BLaER1 treated with 17β-estradiol and CSF1 and Interleukin-3, amounts not matched to agents 10 nM and 100 nM (cell line): ENCODE measurements around the gene ANXA2R.

ENCODE experiments used
- H3K27ac ChIP-seq, 11 experiments: shearing (Covaris generic); formaldehyde crosslinking; 2 replicates each; pipeline ENCODE4 v1.8.1; 2022
- H3K27me3 ChIP-seq, 11 experiments: shearing (Covaris generic); formaldehyde crosslinking; 2 replicates each; pipeline ENCODE4 v1.8.1; 2022
- H3K36me3 ChIP-seq, 11 experiments: shearing (Covaris generic); formaldehyde crosslinking; 2 replicates each; pipeline ENCODE4 v1.8.1; 2022
- H3K4me1 ChIP-seq, 10 experiments: shearing (Covaris generic); formaldehyde crosslinking; 2 replicates each; pipeline ENCODE4 v1.8.1; 2022
- H3K4me2 ChIP-seq, 11 experiments: shearing (Covaris generic); formaldehyde crosslinking; 2 replicates each; pipeline ENCODE4 v1.8.1; 2022
- H3K4me3 ChIP-seq, 10 experiments: shearing (Covaris generic); formaldehyde crosslinking; 2 replicates each; pipeline ENCODE4 v1.8.1; 2022
- H3K9ac ChIP-seq, 11 experiments: shearing (Covaris generic); formaldehyde crosslinking; 2 replicates each; pipeline ENCODE4 v1.8.1; 2022
- H3K9me3 ChIP-seq, 11 experiments: shearing (Covaris generic); formaldehyde crosslinking; replicated peaks in 1 of 11; 2 replicates each; pipeline ENCODE4 v1.8.1; 2022
- H4K20me1 ChIP-seq, 11 experiments: shearing (Covaris generic); formaldehyde crosslinking; 2 replicates each; pipeline ENCODE4 v1.8.1; 2022
- Cebpa-rat ChIP-seq, 11 experiments: shearing (Covaris generic); IDR thresholded peaks; 2 replicates each; pipeline ENCODE4 v1.8.1; 2022

Gene ANXA2R

DNA sequence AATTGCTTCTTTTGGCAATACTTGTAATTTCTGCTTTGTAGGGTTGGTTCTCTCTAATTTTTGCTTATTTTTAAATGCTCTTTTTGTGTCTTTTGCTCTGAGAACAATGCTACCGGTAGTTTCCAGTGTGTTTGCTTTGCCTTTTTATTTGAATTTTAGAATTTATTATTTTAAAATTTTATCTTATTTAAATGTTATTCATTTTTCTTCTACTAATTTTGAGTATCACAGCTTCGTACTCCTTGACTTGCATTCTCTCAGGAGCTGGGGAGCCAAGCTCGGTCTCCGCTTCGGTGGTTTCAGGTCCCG lies 45.9 kb downstream of the ANXA2R start:
- Histone ChIP-seq H3K4me3 (peak overlapping the region; percentile 75 to 93 (median 84)), H3K4me1 (peaks cover 30 to 40% (median 35%) of the 10 kb centered on the region in 10 experiments), H3K27me3 (peaks cover 0 to 6% (median 2%) of the 10 kb centered on the region in 11 experiments; a peak in 7 of 22 replicates), H3K9ac (peak overlapping the region; percentile 97 to 100 (median 99)), H3K4me2 (peak overlapping the region; percentile 85 to 99 (median 96)), H3K9me3 (peaks cover 0 to 15% (median 10%) of the 10 kb centered on the region in 11 experiments; a peak in 18 of 22 replicates), H3K36me3 (peaks cover 0 to 21% (median 9%) of the 10 kb centered on the region in 11 experiments; a peak in 10 of 22 replicates), H4K20me1 (no peaks in the 10 kb centered on the region), H3K27ac (peak overlapping the region; percentile 99 to 100 (median 100))
- no peak for TF ChIP-seq Cebpa-rat (IDR thresholded peaks at IDR 0.05)

DNA sequence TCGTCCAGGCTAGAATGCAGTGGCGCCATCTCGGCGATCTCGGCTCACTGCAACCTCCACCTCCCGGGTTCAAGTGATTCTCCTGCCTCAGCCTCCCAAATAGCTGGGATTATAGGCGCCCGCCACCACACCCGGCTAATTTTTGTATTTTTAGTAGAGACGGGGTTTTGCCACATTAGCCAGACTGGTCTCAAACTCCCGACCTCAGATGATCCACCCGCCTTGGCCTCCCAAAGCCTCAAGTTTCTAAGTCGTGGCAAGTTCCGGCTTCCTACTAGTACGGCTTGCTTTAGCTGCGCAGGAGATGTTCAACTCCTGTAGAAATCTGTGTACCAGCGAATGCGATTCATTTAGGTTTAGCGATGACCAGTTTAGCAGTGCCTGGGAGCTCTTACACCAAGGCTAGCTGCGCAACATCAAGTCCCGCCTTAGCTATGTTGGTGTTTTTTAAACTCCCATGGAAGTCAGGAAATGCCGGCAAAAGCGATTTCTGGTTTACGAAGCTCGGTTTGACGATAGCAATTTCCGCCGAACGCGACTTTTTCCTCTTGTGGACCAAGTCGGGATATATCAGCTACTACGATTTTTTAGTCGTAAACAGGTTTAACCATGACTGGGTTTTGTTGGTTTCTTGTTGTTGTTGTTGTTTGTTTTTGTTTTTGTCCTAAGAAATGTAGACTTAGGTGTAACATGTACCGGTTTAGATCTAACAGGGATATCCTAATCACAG lies 46.4 kb downstream of the ANXA2R start:
- H3K9ac ChIP-seq, result peak overlapping the region; percentile 97 to 100 (median 99)
- peaks cover 0 to 21% (median 8%) of the 10 kb centered on the region in 11 experiments; a peak in 10 of 22 replicates for H3K36me3 ChIP-seq
- H3K27me3 ChIP-seq, result peaks cover 0 to under 1% (median 0%) of the 10 kb centered on the region in 11 experiments; a peak in 2 of 22 replicates
- peaks cover 0 to 20% (median 15%) of the 10 kb centered on the region in 11 experiments; a peak in 19 of 22 replicates for H3K9me3 ChIP-seq
- no peaks in the 10 kb centered on the region for H4K20me1 ChIP-seq
- no peak for TF ChIP-seq Cebpa-rat (IDR thresholded peaks at IDR 0.05)
- peak overlapping the region; percentile 99 to 100 (median 100) for H3K27ac ChIP-seq
- H3K4me3 ChIP-seq, result peak overlapping the region; percentile 75 to 93 (median 84)
- H3K4me1 ChIP-seq, result peaks cover 30 to 45% (median 37%) of the 10 kb centered on the region in 10 experiments
- H3K4me2 ChIP-seq, result peak overlapping the region; percentile 85 to 99 (median 96)

DNA sequence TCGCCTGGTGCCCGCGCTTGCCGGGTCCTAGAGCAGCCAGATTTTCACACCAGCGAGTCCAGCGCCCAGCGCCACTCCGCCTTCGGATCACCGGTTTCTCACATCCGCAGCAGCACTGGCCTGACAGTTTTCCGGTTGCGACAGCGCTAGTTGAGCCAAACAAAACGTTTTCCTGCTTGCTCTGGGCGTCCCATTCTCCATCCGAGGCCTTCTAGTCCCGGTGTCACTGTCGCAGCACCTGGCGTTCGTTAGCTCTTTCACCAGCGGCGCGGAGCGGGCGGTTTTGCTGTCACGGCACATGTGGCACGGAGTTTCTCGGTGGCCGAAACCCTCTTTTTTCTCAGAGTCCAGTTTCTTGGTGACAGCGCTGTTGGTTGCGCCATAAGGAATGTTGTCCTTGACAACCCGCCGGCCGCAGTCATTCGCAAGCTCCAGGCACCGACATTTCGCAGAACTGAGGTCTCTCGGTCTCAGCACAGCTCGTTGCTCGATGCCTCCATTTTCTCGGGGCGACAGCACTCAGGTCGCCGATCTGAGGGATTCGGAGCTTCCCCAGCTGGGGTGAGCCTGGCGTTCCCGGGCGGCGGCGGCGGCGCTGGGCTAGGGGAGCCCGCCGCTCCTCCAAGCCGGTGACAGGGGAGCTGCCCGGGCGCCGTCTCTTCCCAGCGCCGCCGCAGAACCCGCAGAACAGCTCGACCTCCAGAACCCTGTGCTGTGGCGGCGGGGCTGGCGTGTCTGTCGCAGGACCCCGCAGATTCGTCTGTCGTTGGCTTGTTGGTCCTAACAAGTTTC lies 47.8 kb downstream of the ANXA2R start:
- Histone ChIP-seq H3K27ac (peak overlapping the region; percentile 99 to 100 (median 100)), H3K9ac (peak overlapping the region; percentile 97 to 100 (median 99)), H4K20me1 (no peaks in the 10 kb centered on the region), H3K27me3 (no peaks in the 10 kb centered on the region), H3K4me2 (peak overlapping the region; percentile 86 to 99 (median 96)), H3K9me3 (peaks cover 0 to 34% (median 29%) of the 10 kb centered on the region in 11 experiments; a peak in 19 of 22 replicates), H3K4me1 (peaks cover 30 to 57% (median 37%) of the 10 kb centered on the region in 10 experiments), H3K36me3 (peaks cover 0 to 22% (median 9%) of the 10 kb centered on the region in 11 experiments; a peak in 10 of 22 replicates), H3K4me3 (peak overlapping the region; percentile 75 to 93 (median 84))
- peak in 9 of 11 experiments; percentile 19 to 89 (median 81); a peak in 15 of 22 replicates for TF ChIP-seq Cebpa-rat (IDR thresholded peaks at IDR 0.05)

DNA sequence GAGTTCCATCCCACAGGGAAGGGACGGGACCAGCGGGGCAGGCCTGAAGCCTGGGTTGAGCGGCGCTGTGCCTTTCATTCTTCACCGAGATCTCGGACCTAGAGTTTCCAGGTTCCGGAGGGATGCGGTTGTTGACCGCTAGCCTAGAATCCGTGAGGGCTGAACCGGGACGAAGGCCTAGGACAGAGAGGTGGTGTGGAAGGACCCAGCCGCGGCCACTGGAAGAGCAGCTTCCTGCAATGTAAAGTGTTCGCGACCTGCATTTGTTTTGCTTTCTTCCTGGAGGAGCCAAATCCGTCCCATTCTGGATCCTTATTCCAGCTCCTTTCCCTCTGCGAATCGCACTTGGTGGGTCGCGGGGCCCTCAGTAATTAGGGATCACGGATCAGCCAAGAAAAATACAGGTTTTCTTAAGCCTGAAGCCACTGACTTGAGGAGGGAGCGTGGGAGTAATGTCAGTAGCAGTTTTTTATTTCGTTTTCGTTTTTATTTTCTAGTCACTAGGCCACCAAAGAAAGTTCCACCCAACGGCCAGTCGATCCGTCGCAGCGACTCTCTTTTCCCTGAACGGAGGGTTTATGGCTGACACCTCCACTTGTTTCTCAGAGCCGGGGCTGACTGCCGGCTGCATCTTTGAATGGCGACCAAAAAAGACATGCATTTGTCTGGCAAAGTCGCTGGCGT lies 48.6 kb downstream of the ANXA2R start:
- Histone ChIP-seq H3K27me3 (no peaks in the 10 kb centered on the region), H3K4me2 (peak overlapping the region; percentile 86 to 99 (median 96)), H3K4me3 (peak overlapping the region; percentile 75 to 93 (median 84)), H3K4me1 (peaks cover 30 to 62% (median 37%) of the 10 kb centered on the region in 10 experiments), H3K9me3 (peaks cover 0 to 41% (median 30%) of the 10 kb centered on the region in 11 experiments; a peak in 19 of 22 replicates), H3K27ac (peak overlapping the region; percentile 99 to 100 (median 100)), H3K9ac (peak overlapping the region; percentile 97 to 100 (median 99)), H3K36me3 (peaks cover 0 to 29% (median 12%) of the 10 kb centered on the region in 11 experiments; a peak in 11 of 22 replicates), H4K20me1 (no peaks in the 10 kb centered on the region)
- no peak for TF ChIP-seq Cebpa-rat (IDR thresholded peaks at IDR 0.05)

DNA sequence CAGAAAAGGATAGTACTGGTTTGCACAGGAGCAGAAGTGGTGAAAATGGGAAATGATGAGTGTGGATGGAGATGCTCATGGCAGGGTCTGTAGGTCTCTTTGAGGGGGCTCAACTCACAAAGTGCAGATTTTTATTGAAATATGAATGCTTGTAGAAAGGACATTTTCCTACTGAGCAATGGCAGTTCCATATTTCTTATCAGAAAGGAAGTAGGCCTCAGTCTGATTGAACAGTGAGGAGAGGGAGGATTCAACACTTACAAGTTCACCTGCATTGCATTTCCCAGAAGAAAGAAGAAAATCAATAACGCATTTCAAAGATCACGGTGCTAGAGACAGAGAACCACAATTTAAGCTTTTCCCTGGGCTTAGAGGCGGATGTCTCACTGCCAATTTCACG lies 49.2 kb downstream of the ANXA2R start:
- H3K4me3 ChIP-seq, result peak overlapping the region; percentile 75 to 93 (median 84)
- TF ChIP-seq Cebpa-rat (IDR thresholded peaks at IDR 0.05), result no peak
- no peaks in the 10 kb centered on the region for H3K27me3 ChIP-seq
- peak overlapping the region; percentile 97 to 100 (median 99) for H3K9ac ChIP-seq
- H3K4me2 ChIP-seq, result peak overlapping the region; percentile 86 to 99 (median 96)
- peak overlapping the region; percentile 99 to 100 (median 100) for H3K27ac ChIP-seq
- peaks cover 0 to 35% (median 17%) of the 10 kb centered on the region in 11 experiments; a peak in 11 of 22 replicates for H3K36me3 ChIP-seq
- peaks cover 24 to 62% (median 31%) of the 10 kb centered on the region in 10 experiments for H3K4me1 ChIP-seq
- peaks cover 0 to 41% (median 30%) of the 10 kb centered on the region in 11 experiments; a peak in 19 of 22 replicates for H3K9me3 ChIP-seq
- H4K20me1 ChIP-seq, result no peaks in the 10 kb centered on the region
